DOHH2 (cell line): Measurements from ENCODE around the gene NAA35.

Source experiments
- H3F3A ChIP-seq: fragments of 200-600 bp; sonication (generic), shearing (Covaris generic); 2 replicates; pipeline ENCODE4 v1.6.0; 2016; ENCODE audit warnings: antibody characterized with exemption, mild to moderate bottlenecking; ENCODE audit not compliant: control insufficient read depth, insufficient read depth
- H3K27ac ChIP-seq: fragments of 200-600 bp; sonication (generic); 2 replicates; pipeline ENCODE4 v1.5.1; 2014; ENCODE audit warnings: low read depth, mild to moderate bottlenecking, low read length, moderate library complexity
- H3K27me3 ChIP-seq: fragments of 200-600 bp; sonication (generic); 2 replicates; pipeline ENCODE4 v1.6.1; 2014; ENCODE audit warnings: mild to moderate bottlenecking, low read length, mixed read lengths; ENCODE audit not compliant: control insufficient read depth
- H3K36me3 ChIP-seq: fragments of 200-600 bp; sonication (generic); 2 replicates; pipeline ENCODE4 v1.6.1; 2014; ENCODE audit warnings: mild to moderate bottlenecking, low read length, moderate library complexity, mixed read lengths; ENCODE audit not compliant: control insufficient read depth
- H3K4me1 ChIP-seq: fragments of 200-600 bp; sonication (generic); 2 replicates; pipeline ENCODE4 v1.6.1; 2014; ENCODE audit warnings: mild to moderate bottlenecking, low read length, mixed read lengths; ENCODE audit not compliant: control insufficient read depth
- H3K4me2 ChIP-seq: fragments of 200-600 bp; sonication (generic); 2 replicates; pipeline ENCODE4 v1.6.0; 2014; ENCODE audit warnings: mild to moderate bottlenecking, low read length, moderate library complexity
- H3K4me3 ChIP-seq: fragments of 200-600 bp; sonication (generic); 2 replicates; pipeline ENCODE4 v1.5.1; 2014; ENCODE audit warnings: mild to moderate bottlenecking, low read length, mixed read lengths
- H3K79me2 ChIP-seq: fragments of 200-600 bp; sonication (generic); 2 replicates; pipeline ENCODE4 v1.6.1; 2014; ENCODE audit warnings: mild to moderate bottlenecking, low read length, mixed read lengths; ENCODE audit not compliant: control insufficient read depth
- H3K9me2 ChIP-seq: fragments of 200-600 bp; sonication (generic); replicated peaks from 2 replicates; pipeline ENCODE4 v1.6.1; 2014; ENCODE audit warnings: mild to moderate bottlenecking, low read length, mixed read lengths; ENCODE audit not compliant: control insufficient read depth
- H3K9me3 ChIP-seq: fragments of 200-600 bp; sonication (generic); 2 replicates; pipeline ENCODE4 v1.6.1; 2014; ENCODE audit warnings: antibody characterized with exemption, low read length, mixed read lengths; ENCODE audit not compliant: control insufficient read depth, insufficient read depth
- H4K20me1 ChIP-seq: fragments of 200-600 bp; sonication (generic); 2 replicates; pipeline ENCODE4 v1.6.0; 2014; ENCODE audit warnings: low read depth, mild to moderate bottlenecking, antibody characterized with exemption, low read length, moderate library complexity; ENCODE audit not compliant: control insufficient read depth, insufficient read depth
- CTCF ChIP-seq: fragments of 200-600 bp; sonication (generic); IDR thresholded peaks from one replicate; pipeline ENCODE4 v1.5.1; 2014; ENCODE audit warnings: antibody characterized with exemption, mild to moderate bottlenecking, low read depth, low read length; ENCODE audit not compliant: poor library complexity, severe bottlenecking
- EZH2phosphoT487 ChIP-seq: fragments of 200-600 bp; sonication (generic); IDR thresholded peaks from 2 replicates; pipeline ENCODE4 v1.6.1; 2017; ENCODE audit warnings: borderline replicate concordance, mild to moderate bottlenecking, antibody characterized with exemption, low read length, moderate library complexity, mixed read lengths

The NAA35 gene

GRCh38 chr9:85897848-85898247 lies 43.1 kb upstream of the NAA35 start:
- Histone ChIP-seq H3K79me2 (no peaks in the 10 kb centered on the region), H3K27ac (no peak overlapping the region), H3K9me3 (no peaks in the 10 kb centered on the region), H3K4me1 (no peaks in the 10 kb centered on the region), H3K27me3 (peaks cover 16% of the 10 kb centered on the region), H3K4me3 (no peak overlapping the region), H3F3A (no peaks in the 10 kb centered on the region), H3K4me2 (no peak overlapping the region), H3K36me3 (no peaks in the 10 kb centered on the region), H3K9me2 (no peaks in the 10 kb centered on the region), H4K20me1 (no peaks in the 10 kb centered on the region)
- TF ChIP-seq CTCF (no peak), EZH2phosphoT487 (no peak)

- Histone ChIP-seq H3K79me2 (no peaks in the 10 kb centered on the region), H3K4me1 (no peaks in the 10 kb centered on the region), H3K9me2 (no peaks in the 10 kb centered on the region), H3K27me3 (peaks cover 16% of the 10 kb centered on the region), H4K20me1 (no peaks in the 10 kb centered on the region), H3K27ac (no peak overlapping the region), H3K36me3 (no peaks in the 10 kb centered on the region), H3K4me2 (no peak overlapping the region), H3K9me3 (no peaks in the 10 kb centered on the region), H3F3A (no peaks in the 10 kb centered on the region), H3K4me3 (no peak overlapping the region)
- TF ChIP-seq EZH2phosphoT487 (no peak), CTCF (no peak)
Observed at GRCh38 chr9:85898332-85898731, 42.6 kb upstream of the NAA35 start.

- Histone ChIP-seq H3K9me2 (no peaks in the 10 kb centered on the region), H3K9me3 (no peaks in the 10 kb centered on the region)
Observed at GRCh38 chr9:85899388-85899787, 41.6 kb upstream of the NAA35 start.

GRCh38 chr9:85900504-85901201 lies 40.3 kb upstream of the NAA35 start:
- TF ChIP-seq EZH2phosphoT487 (no peak), CTCF (peak; percentile 49)
- no peaks in the 10 kb centered on the region for H3K9me2 ChIP-seq
- H3K4me3 ChIP-seq: no peak overlapping the region
- no peak overlapping the region for H3K27ac ChIP-seq
- no peaks in the 10 kb centered on the region for H3F3A ChIP-seq
- no peak overlapping the region for H3K4me2 ChIP-seq
- H3K27me3 ChIP-seq: peaks cover 14% of the 10 kb centered on the region
- no peaks in the 10 kb centered on the region for H3K4me1 ChIP-seq
- no peaks in the 10 kb centered on the region for H3K36me3 ChIP-seq
- no peaks in the 10 kb centered on the region for H3K9me3 ChIP-seq
- no peaks in the 10 kb centered on the region for H3K79me2 ChIP-seq
- no peaks in the 10 kb centered on the region for H4K20me1 ChIP-seq

More at GRCh38 chr9:85899388-85899787, 41.6 kb upstream of the NAA35 start:
- Histone ChIP-seq H3K27me3 (peaks cover 16% of the 10 kb centered on the region), H3F3A (no peaks in the 10 kb centered on the region), H3K36me3 (no peaks in the 10 kb centered on the region), H3K79me2 (no peaks in the 10 kb centered on the region), H3K4me2 (no peak overlapping the region), H3K4me3 (no peak overlapping the region), H4K20me1 (no peaks in the 10 kb centered on the region), H3K27ac (no peak overlapping the region), H3K4me1 (no peaks in the 10 kb centered on the region)
- TF ChIP-seq EZH2phosphoT487: no peak
